H7 (cell line): Measurements from ENCODE around the gene FBXO42. TPM values are rescaled to one million over a fixed set of nuclear protein-coding genes. Genes with fewer than 3 reads are reported as not detected.
A peak's percentile ranks its signal among the peaks of the same experiment; 100 is the strongest.
"Not testable (repeated sequence)": the region's sequence is repeated elsewhere in the genome, so short reads cannot be mapped to it uniquely, and the experiment has no call there.

ENCODE experiments used
- DNase-seq: peaks from one replicate; pipeline ENCODE4 v3.0.0; 2012
- H3K27me3 ChIP-seq: 2 replicates; pipeline ENCODE4 v1.6.0; 2011; ENCODE audit warnings: mild to moderate bottlenecking, low read length; ENCODE audit not compliant: control insufficient read depth, insufficient read depth
- H3K36me3 ChIP-seq: replicated peaks from 2 replicates; pipeline ENCODE4 v1.5.1; 2011; ENCODE audit warnings: low read length; ENCODE audit not compliant: control insufficient read depth, insufficient read depth
- H3K4me3 ChIP-seq: 2 replicates; pipeline ENCODE4 v1.5.1; 2011; ENCODE audit warnings: low read depth, mild to moderate bottlenecking, control low read depth, low read length, moderate library complexity; ENCODE audit not compliant: insufficient read depth
- total RNA-seq: library from RNA; depleted of rRNA; stranded (reverse); fragments of >200 nt; shearing (Covaris generic); gene quantifications from 2 replicates; pipeline ENCODE4 v1.2.3, GENCODE V29; 2014

FBXO42 gene
- total RNA-seq, 1 experiment from 2014 or later, result 40.4 TPM

DNA sequence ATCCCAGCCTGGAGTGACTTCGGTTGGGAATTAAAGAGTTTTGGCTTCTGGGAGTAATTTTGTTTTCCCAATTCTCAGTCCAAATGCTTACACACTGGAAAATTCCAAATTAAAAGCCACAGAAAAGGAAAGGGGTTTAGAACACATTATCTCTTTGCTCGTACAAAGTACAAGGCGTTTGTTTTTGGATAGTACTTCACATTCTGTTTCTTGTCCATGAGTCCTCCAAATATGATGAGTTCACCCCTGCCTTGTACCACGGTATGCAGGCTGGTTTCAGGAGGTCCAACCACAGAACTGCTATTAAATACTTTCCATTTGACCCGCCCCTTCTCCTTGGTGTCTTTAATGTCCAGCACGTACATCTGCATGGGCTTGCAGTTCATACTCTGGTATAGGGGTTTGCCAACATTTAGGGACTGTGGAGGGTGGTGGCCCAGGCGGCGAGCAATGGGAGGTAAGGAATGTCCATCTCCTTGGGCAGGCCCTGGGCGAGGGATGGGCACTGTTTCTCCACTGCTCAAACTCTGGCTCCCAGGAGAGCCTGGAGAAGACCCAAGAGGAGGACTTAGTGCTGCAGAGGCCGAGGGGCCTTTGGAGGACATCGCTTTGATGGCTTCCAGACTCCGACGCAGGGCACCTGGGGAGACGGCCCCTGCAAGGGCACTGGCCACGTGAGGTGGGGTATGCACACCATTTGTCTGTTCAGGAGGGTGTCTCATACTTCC is 101.6 kb downstream of the FBXO42 start:
- DNase-seq, result no peak
- Histone ChIP-seq H3K27me3 (no peaks in the 10 kb centered on the region), H3K4me3 (no peak overlapping the region), H3K36me3 (peaks cover 7% of the 10 kb centered on the region)

DNA sequence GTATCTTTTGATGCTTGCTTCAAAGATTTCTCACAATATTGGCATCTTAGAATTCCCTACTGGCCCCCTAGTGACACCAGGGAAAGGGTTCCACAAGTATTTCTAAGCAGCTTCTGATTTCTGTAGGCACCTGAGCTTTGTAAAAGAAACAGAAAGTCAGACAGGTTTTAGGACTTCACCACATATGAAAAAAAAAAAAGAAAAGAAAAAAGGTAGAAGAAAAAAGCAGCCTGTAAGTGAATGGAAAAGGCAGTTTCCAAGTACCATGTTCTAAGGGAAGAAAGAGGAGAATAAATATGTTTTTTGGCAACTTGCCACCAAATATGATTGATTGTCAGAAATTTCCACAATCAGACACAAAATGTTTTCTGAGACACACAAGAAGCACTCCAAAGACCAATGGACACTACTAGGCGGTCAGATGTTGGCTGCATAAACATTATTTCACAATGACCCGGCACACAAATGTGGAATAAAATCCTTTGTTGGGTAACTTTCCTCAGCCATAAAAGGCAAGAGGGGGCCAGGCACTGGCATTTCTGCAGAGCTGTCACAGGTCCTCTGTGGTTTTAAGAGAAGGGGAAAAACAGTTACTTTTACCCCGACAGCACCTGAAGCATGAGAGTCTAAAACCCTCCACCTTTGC is 102.6 kb downstream of the FBXO42 start:
- no peak overlapping the region for H3K4me3 ChIP-seq
- H3K27me3 ChIP-seq, result no peaks in the 10 kb centered on the region
- DNase-seq, result no peak
- peaks cover 7% of the 10 kb centered on the region for H3K36me3 ChIP-seq

DNA sequence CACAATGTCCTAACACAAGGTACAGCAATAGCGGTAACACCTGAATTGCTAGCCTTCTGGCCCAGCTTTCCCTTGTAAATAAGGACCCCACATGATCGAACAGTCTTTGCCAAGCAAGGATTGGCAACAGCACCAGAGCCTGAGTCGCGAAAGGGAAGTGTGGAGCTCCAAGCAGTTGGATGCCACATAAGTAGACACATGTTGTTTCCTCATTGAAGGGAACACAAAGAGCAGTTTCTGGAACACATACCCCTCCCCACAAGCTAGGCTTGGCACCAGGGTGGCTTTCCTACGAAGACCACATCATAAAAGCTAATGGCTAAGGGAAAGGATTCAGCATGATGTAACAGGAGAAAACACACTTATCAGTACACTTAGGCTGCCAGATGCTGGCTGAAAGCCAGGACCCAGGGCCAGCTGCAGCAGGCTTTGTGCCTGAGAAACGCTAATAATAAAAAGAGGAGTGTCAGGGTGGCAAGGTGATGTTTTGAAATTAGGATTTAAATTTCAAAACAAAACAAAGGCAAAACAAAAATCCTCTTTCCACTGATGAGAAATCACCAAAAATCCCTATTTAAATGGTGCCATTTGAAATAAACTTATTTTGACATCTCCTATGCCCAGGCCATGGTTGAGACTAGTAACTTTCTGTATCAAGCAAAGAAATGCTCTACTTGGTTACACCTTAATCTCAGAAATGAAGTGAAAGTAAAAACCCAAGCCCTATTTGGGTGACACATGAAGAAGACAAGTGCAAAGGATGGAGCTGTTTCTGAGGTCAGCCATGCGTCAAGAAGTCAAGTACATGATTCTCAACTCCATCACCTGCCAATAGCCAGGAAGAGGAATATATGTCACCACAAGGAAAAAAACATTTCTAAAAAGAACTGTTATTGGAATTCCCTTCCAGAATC is 103.4 kb downstream of the FBXO42 start:
- peaks cover 7% of the 10 kb centered on the region for H3K36me3 ChIP-seq
- H3K4me3 ChIP-seq, result no peak overlapping the region
- H3K27me3 ChIP-seq, result no peaks in the 10 kb centered on the region
- no peak for DNase-seq

DNA sequence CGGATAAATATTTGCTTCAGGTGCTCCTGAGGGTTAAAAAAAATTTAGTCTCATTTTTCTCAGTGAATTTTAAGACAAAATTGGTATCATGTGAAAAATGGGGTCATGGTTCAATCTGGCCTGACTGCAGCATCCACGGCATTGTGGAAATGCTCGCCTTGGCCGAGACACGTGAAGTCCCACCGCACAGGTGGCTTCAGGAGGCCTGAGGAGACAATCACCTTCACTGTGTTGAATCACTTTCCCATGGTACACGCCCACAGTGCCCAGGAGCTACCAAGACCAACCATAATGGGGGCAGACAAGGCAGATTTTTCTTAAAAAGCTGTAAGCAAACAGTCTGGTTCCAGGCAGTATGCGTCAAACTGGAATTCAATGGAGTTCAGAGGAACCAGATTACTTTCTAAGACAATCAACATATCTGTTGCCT is 104.3 kb downstream of the FBXO42 start:
- no peak for DNase-seq
- Histone ChIP-seq H3K36me3 (peaks cover 7% of the 10 kb centered on the region), H3K4me3 (no peak overlapping the region), H3K27me3 (no peaks in the 10 kb centered on the region)

DNA sequence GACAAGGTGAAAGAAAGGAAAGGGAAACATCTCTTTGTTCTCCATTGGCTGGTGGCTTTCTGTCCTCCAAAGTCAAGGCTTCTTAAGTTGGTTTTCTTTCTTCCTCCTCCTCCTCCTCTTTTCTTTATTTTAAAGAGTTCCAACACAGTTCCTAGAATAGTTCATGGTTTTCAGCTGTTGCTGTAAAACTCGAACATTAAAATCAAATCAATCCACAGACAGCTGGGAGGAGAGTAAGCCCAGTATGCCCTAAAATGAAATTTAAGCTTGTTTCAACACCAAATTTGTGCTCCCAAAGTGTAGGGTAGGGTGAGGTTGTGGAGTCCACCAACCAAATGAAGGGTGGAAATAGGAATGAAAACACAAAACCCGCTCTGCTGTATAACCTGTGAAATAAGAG is 104.8 kb downstream of the FBXO42 start:
- no peak for DNase-seq
- H3K36me3 ChIP-seq, result peaks cover 7% of the 10 kb centered on the region

DNA sequence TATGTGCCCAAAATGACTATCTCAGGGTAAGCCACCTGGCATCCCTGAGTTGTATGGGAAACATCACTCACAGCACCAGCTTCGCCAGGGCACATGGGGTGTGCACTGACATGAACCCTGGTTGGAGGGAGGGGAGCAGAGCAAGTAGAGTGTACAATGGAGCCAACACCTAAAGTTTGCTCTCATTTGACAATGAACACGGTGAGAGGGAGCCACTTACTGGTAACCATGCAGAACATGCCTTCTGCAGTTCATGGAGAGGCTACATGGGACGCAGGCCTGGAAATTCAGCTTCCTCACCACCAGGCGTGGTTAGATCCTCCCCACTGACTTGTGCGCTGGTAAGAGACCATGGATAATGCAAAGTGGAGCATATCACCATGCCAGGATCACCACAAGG is 105.3 kb downstream of the FBXO42 start:
- DNase-seq, result no peak
- peaks cover 7% of the 10 kb centered on the region for H3K36me3 ChIP-seq
- no peaks in the 10 kb centered on the region for H3K27me3 ChIP-seq
- H3K4me3 ChIP-seq, result no peak overlapping the region

More for the DNA sequence above, 104.8 kb downstream of the FBXO42 start:
- no peaks in the 10 kb centered on the region for H3K27me3 ChIP-seq
- H3K4me3 ChIP-seq, result no peak overlapping the region

DNA sequence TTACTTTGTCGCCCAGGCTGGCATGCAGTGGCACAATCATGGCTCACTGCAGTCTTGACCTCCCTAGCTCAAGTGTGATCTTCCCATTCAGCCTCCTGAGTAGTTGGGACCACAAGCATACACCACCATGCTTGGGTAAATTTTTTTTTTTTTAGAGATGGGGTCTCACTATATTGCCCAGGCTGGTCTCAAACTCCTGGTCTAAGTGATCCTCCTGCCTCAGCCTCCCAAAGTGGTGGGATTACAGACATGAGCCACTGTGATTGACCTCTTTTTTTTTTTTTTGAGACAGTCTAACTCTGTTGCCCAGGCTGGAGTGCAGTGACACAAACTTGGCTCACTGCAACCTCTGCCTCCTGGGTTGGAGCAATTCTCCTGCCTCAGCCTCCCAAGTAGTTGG is 106.0 kb downstream of the FBXO42 start:
- not testable (repeated sequence) for DNase-seq, H3K36me3 ChIP-seq, H3K27me3 ChIP-seq, H3K4me3 ChIP-seq

DNA sequence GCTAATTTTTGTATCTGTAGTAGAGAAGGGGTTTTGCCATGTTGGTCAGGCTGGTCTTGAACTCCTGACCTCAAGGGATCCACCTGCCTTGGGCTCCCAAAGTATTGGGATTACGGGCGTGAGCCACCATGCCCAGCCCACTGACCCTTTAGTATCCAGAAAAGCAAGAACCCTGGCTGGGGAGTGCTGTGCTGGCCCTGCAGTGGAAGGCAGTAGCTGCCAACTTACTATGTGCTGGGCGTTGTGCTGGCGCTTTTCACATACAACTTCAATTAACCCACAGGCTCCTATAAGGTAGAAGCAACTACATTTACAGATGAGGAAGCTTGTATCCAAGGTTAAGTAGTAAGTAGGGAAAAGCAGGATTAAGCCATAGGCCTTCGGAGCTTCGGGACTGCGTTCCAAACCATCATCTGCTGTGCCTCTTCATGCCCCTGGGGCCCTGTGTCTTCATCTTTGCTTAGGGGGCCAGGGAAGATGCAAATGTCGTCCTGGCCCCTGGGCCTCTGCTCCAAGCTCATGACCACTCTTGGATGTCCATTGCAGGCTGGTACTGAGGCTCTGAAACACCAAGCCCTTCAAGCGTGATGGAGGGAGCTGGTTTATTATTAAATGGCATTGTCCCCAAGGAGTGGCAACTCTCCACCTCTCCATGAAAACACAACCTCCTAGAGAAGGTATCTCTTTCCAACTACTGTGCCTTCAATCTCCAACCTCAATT is 106.6 kb downstream of the FBXO42 start:
- no peak for DNase-seq
- no peaks in the 10 kb centered on the region for H3K27me3 ChIP-seq
- no peak overlapping the region for H3K4me3 ChIP-seq

DNA sequence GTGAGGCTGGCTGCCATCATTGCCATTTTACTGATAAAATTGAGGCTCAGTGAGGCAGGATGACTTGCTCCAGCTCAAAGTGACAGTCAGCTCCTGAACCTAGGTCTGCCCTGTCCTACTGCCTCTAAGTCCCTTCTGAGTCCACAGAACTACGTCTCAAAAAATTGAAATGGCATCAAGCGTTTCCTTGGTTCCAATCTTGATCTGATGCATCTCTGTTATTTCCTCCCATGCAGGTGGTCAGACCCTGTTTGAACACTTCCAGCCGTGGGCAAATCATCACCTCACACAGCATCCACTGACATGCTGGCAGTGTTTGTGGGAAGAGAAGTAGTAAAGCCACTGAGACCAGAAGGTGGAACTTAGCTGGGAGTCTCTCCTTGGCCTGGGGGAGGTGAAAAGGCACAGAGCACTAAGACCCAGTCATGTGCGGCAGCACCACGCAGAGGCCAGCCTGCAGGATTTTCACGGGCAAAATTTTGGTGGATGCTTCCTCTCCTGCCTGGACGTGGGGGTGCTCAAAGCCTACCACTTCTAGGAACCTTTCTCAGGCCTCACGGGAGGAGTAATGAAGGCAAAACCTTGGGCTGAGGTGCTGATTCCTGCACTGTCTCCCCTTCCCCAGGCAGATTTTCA is 107.5 kb downstream of the FBXO42 start:
- DNase-seq, result no peak
- Histone ChIP-seq H3K4me3 (no peak overlapping the region), H3K36me3 (no peaks in the 10 kb centered on the region; the same call in 1 of the 2 replicates), H3K27me3 (no peaks in the 10 kb centered on the region)

More for the DNA sequence above, 106.6 kb downstream of the FBXO42 start:
- peaks cover under 1% of the 10 kb centered on the region; the same call in 1 of the 2 replicates for H3K36me3 ChIP-seq

DNA sequence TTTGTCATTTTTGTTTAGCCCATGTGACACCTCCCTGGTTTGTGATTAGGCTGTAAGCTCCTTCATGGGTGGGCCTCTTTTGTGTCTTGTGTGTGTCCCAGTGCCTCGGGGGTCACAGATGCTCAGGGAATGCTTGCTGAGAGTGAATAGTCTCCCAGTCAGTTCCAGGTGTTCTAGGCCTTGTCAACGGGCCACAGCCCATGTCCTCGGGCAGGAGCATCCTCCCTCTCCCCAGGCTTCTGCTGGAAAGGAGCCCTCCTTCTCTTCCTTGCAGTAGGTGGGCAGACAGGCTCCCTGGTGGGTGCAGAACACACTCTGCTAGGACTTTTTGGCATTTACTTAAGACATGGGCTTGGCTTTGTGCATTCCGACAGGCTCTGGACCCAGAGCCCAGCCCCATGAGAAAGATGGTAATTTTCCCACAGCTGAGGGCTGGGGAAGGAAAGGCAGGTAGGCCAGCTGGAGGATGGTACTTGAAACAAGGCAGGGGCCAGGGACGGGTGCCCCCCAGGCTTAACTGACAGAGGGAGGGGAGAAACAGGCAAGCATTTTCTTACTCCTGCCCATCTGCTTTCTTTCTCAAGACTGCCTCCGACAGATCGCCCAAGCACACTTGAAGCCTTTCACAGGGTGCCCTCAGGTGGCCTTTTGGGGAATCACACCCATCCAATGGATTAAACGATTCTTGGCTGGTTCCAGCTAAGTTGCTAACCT is 108.2 kb downstream of the FBXO42 start:
- no peaks in the 10 kb centered on the region for H3K36me3 ChIP-seq
- no peaks in the 10 kb centered on the region for H3K27me3 ChIP-seq
- peak; percentile 85 for DNase-seq
- H3K4me3 ChIP-seq, result no peak overlapping the region

DNA sequence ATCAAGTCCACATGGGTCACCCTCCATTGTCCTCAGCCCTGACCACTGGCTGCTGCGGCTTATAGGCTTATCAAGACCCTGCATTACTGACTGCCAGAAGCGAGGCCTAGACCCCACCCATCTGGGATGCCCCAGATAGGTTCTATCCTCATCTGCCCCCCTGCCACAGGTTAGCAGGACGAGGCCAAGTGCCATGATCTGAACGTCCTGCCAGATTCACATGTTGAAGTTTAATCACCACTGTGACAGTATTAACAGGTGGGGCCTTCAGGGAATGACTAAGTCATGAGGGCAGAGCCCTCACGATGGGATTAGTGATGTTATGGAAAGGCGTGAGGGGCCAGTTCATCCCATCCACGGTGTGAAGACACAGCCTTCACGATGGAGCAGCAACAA is 109.1 kb downstream of the FBXO42 start:
- no peaks in the 10 kb centered on the region for H3K36me3 ChIP-seq
- H3K27me3 ChIP-seq, result no peaks in the 10 kb centered on the region
- no peak overlapping the region for H3K4me3 ChIP-seq
- no peak for DNase-seq

DNA sequence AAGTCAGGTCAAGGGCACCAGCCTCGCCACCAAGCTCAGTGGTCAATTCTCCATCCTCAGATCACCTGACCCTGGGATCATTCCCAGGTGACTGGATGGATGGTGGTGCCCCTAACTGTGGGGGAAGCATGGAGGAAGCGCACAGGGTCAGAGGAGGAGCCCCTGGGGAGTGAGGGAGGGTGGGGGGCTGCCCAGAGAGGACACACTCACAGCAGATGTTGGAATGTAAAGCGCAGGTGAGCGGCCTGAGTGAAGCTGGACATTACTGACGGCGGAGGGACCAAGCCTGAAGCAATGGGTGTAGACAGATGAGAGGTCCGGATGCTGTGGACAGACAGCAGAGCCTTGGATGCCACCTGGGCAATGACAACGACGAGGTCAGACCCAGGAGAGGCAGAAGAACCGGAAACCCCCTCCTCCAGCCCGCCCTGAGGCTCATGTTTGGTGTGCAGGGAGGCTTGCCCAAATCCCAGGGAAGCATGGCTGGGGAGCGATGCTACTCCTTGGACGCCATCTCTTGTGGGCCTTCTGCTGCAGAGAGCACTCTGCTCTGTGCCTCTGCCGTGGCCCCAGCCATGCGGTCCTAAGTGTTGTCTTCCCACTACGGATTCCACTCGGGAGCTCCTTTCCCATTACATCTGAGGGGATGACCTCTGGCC is 109.6 kb downstream of the FBXO42 start:
- H3K27me3 ChIP-seq, result no peaks in the 10 kb centered on the region

DNA sequence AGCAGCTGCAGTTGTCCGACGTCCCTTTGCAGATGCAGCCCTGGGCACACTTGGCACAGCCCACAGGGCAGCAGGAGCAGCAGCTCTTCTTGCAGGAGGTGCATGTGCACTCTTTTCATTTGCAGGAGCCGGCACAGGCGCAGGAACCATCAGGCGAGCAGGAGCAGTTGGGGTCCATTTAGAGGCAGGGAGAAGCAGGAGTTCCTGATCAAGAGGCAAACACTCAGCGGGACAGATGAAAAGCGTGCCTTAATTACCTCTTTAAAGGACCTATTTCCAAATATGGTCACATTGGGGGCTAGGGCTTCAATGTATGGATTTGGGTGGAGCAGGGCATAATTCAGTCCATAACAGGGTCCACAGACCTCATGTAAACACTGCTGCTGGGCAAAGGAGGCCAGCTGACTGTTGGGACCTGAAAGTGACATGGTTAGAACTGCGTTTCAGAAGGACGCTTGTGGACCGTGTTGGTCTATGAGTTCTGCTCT is 111.0 kb downstream of the FBXO42 start:
- no peak for DNase-seq
- H3K36me3 ChIP-seq, result no peaks in the 10 kb centered on the region
- no peak overlapping the region for H3K4me3 ChIP-seq
- peaks cover 3% of the 10 kb centered on the region for H3K27me3 ChIP-seq

More for the DNA sequence above, 109.6 kb downstream of the FBXO42 start:
- H3K36me3 ChIP-seq, result no peaks in the 10 kb centered on the region
- no peak for DNase-seq
- H3K4me3 ChIP-seq, result no peak overlapping the region
